Skeletal muscle tissue (tissue), 4 donors: ENCODE measurements around the gene RTCB. TPM values are rescaled to one million over a fixed set of nuclear protein-coding genes. Genes with fewer than 3 reads are reported as not detected.

Experiments used
- H3K27ac ChIP-seq: one replicate; pipeline ENCODE4 v1.7.0; 2013; ENCODE audit warnings: mild to moderate bottlenecking, low read depth, low read length, inconsistent platforms
- H3K27me3 ChIP-seq, 3 donors: one replicate each; pipeline ENCODE4 v1.7.0; 2013; ENCODE audit warnings: low read length in 3 of 3; ENCODE audit not compliant: control insufficient read depth in 3 of 3, insufficient read depth in 3 of 3
- H3K36me3 ChIP-seq, 3 donors: one replicate each; pipeline ENCODE4 v1.7.0; 2013; ENCODE audit warnings: low read length in 3 of 3; ENCODE audit not compliant: control insufficient read depth in 3 of 3, insufficient read depth in 3 of 3
- H3K4me1 ChIP-seq, 3 donors: one replicate each; pipeline ENCODE4 v1.7.0; 2013; ENCODE audit warnings: low read length in 3 of 3, mild to moderate bottlenecking in 3 of 3; ENCODE audit not compliant: control insufficient read depth in 3 of 3, insufficient read depth in 3 of 3
- H3K4me3 ChIP-seq, 3 donors: one replicate each; pipeline ENCODE4 v1.7.0; 2013; ENCODE audit warnings: low read length in 3 of 3
- H3K9ac ChIP-seq, 3 donors: one replicate each; pipeline ENCODE4 v1.7.0; 2013; ENCODE audit warnings: low read length in 3 of 3, mild to moderate bottlenecking in 3 of 3, moderate library complexity in 2 of 3, low read depth in 1 of 3
- H3K9me3 ChIP-seq, 3 donors: one replicate each; pipeline ENCODE4 v1.7.0; 2013; ENCODE audit warnings: low read length in 3 of 3; ENCODE audit not compliant: control insufficient read depth in 3 of 3
- total RNA-seq: library from RNA; depleted of rRNA; stranded (reverse); fragments of >200 nt; gene quantifications from one replicate; pipeline ENCODE4 v1.2.3, GENCODE V29; 2014
- donor health status: Osteomylitis.

Gene RTCB
- 91.3 TPM for total RNA-seq

DNA sequence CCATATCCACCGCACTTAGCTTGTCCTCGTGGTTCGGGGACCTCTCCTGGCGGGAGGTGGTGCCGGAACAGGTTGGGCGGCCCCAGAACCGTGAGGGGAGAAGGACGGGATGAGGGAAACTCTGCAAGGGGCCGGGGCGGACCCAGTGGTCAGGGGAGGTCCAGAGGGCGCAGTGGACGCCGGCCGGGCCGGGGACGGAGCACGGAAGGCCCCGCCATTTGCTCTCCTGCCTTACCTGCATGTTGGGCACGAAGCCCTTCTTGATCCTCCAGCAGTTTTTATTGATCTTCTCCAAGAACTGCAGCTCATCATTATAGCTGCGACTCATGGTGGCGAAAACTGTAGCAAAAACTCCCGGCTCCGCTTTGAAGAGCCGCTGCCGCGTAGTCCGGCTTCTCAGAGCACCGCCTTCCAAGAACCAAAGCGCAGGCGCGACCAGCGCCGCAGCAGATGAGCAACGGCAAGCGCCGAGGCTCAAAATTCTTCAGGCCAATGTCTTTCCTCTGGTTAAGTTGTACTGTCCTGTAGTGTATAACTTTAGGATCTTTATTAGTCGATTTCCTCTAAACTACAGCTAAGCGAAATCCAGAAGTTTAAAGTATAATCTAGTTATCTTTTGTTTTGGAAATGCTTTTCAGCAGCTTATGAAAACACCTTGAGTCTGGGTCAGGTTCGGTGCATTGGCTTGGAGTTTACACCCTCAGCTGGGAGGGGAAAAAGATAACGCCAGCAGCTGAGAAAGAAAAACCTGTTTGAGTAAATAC is at the start of gene RTCB:
TSS of gene RTCB (minus strand) at position 419 of the 764 bp plus-strand sequence. CDS start at position 328, 91 bp downstream.
- H3K9ac ChIP-seq = peak within 1 kb of the TSS; percentile 86 to 94 (median 93)
- H3K9me3 ChIP-seq = no peaks in the 10 kb centered on the region
- H3K27me3 ChIP-seq = no peaks in the 10 kb centered on the region
- H3K27ac ChIP-seq = peak within 1 kb of the TSS; percentile 60
- peak within 1 kb of the TSS; percentile 90 to 98 (median 94) for H3K4me3 ChIP-seq
- peaks cover 7 to 22% (median 20%) of the 10 kb centered on the region in 3 donors for H3K36me3 ChIP-seq
- H3K4me1 ChIP-seq = peaks cover 11 to 24% (median 19%) of the 10 kb centered on the region in 3 donors

DNA sequence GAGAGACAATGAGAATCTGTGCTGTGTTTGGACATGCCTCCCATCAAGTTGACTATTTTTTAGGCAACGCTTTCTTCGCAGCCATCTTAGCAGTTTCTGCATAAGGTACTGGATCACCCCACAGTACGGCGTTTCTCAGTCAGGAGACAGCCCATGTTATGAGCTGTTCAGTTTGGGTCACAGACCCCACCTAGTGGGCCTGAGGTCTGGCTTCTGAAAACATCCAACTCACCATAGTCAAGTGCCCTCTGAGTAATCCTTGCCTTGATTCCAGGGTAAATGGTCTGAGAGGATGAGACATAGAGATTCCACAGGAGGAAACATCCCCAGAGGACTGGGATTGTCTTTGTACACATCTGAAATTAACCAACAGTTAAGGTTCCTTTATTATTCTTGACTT is 45.0 kb upstream of the RTCB start:
- no peaks in the 10 kb centered on the region for H3K9me3 ChIP-seq
- H3K27me3 ChIP-seq = peaks cover 14 to 24% (median 22%) of the 10 kb centered on the region in 3 donors
- H3K4me1 ChIP-seq = no peaks in the 10 kb centered on the region
- no peaks in the 10 kb centered on the region for H3K36me3 ChIP-seq
- no peak overlapping the region for H3K4me3 ChIP-seq
- H3K9ac ChIP-seq = no peak overlapping the region
- H3K27ac ChIP-seq = no peak overlapping the region

DNA sequence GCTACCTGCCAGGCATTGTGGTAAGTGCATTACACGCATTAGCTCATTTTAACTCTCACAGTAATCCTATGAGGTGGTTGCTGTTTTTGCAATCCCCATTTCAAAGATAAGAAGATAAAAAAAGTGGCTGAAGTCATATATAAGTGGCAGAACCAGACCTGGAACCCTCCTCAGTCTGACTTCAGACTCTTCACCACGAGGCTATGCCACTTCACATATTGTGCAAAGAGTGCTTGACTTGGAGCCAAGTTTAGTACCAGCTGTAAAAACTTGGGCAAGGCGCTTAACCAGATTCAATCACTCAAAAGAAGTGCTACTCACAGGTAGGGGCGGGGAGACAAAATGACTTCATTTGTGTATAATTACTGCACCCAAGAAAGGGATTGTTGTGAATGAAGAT is 36.9 kb upstream of the RTCB start:
- Histone ChIP-seq H3K4me3 (no peak overlapping the region), H3K9ac (no peak overlapping the region), H3K36me3 (no peaks in the 10 kb centered on the region), H3K4me1 (no peaks in the 10 kb centered on the region), H3K9me3 (no peaks in the 10 kb centered on the region), H3K27ac (no peak overlapping the region), H3K27me3 (peaks cover 0 to 16% (median 0%) of the 10 kb centered on the region in 3 donors)

DNA sequence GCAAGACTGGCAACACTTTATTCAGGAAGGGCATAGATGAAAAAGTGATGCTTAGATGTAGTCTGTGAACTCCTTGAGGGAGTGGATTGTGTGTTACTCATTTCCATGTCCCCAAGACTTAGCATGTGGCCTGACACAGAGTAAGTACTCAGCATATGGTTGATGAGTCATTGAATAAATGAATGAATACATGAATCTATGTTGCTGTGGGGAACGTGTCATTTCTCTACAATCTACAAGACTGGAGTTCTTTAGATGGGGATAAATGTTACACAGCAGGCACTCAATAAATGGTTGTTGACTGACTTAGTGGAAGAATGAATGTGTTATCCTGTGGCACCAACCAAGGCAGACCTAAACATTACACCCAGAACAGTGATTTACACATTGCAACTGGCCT is 34.3 kb upstream of the RTCB start:
- H3K27me3 ChIP-seq = peaks cover 8 to 22% (median 9%) of the 10 kb centered on the region in 3 donors
- H3K27ac ChIP-seq = no peak overlapping the region
- H3K4me1 ChIP-seq = no peaks in the 10 kb centered on the region
- no peaks in the 10 kb centered on the region for H3K36me3 ChIP-seq
- no peaks in the 10 kb centered on the region for H3K9me3 ChIP-seq
- no peak overlapping the region for H3K9ac ChIP-seq
- no peak overlapping the region for H3K4me3 ChIP-seq

DNA sequence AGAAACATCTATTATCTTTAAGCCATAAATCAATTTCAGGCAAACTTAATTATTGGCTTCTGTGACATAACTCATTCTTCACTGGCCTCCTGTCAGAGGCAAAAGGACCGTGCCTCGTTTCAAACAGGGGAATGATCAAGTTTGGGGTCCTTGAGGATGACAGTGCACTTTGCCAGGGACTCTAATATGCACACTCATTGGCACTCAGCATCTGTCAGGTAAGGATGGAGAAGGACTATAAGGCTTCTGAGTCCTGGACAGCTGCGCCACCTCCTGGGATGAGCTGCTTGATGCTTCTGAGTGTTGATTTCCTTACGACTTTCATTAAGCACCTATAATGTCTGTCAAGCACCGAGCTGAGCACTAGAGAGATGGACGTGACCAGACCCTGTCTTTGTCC is 32.0 kb upstream of the RTCB start:
- no peaks in the 10 kb centered on the region for H3K36me3 ChIP-seq
- H3K27ac ChIP-seq = no peak overlapping the region
- H3K9me3 ChIP-seq = no peaks in the 10 kb centered on the region
- H3K4me3 ChIP-seq = no peak overlapping the region
- H3K9ac ChIP-seq = no peak overlapping the region
- peaks cover 9 to 23% (median 12%) of the 10 kb centered on the region in 3 donors for H3K27me3 ChIP-seq
- no peaks in the 10 kb centered on the region for H3K4me1 ChIP-seq

DNA sequence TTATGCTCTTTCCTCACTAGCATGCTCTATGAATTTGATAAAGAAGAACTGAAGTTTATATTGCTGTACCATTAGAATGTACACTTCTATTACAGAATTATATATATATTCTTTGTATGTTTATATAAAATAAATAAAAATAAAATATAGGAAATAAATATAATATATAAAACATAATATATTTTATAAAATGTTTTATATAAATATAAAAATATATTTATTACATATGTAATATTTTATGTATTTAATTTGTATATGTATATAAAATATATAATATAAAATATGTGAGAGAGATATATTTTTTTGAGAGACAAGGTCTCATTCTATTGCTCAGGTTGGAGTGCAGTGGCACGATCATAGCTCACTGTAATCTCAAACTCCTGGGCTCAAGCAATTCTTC is 18.3 kb upstream of the RTCB start:
- Histone ChIP-seq H3K4me3 (no peak overlapping the region), H3K9ac (no peak overlapping the region), H3K27me3 (peaks cover 0 to 7% (median 6%) of the 10 kb centered on the region in 3 donors), H3K27ac (no peak overlapping the region), H3K36me3 (no peaks in the 10 kb centered on the region), H3K4me1 (no peaks in the 10 kb centered on the region), H3K9me3 (no peaks in the 10 kb centered on the region)

DNA sequence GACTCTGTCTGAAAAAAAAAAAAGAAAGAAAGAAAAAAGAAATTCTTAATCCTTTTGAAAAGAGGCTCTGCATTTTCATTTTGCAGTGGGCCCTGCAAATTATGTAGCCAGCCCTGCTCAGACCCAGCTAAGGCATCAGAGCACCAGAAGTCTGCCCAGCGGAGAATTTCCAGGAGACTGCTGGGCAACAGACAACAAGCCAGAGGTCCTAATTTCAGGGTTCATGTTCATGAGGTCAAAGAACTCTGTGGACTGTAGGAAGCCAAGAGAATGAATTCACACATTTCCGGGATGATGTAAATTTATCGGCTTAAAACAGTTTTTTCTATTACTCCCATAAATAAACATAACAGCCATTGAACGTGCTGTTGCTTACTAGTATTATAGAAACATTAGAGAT is 14.8 kb upstream of the RTCB start:
- Histone ChIP-seq H3K4me1 (no peaks in the 10 kb centered on the region), H3K9ac (no peak overlapping the region), H3K36me3 (no peaks in the 10 kb centered on the region), H3K4me3 (no peak overlapping the region), H3K27ac (no peak overlapping the region), H3K9me3 (no peaks in the 10 kb centered on the region), H3K27me3 (peaks cover 4 to 18% (median 17%) of the 10 kb centered on the region in 3 donors)

DNA sequence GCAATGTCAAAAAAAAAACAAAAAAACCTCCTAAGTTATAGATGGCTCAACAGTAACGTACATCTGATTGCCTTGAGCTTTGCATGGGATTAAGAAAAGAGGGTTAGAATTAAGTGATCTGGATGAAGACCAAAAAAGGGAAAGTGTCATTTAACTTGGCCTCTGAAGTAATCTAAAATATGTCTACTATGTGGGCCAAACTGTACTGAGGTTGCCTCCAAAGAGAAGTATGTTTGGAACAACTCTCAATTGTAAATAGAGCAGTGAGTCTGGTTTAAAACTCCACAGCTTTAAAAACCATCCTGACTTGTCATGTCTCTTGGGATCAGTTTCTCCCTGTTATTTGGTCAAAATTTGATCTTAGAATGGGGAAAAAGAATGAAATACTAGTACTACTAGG is 11.6 kb upstream of the RTCB start:
- peaks cover 4 to 23% (median 18%) of the 10 kb centered on the region in 3 donors for H3K27me3 ChIP-seq
- no peaks in the 10 kb centered on the region for H3K9me3 ChIP-seq
- no peak overlapping the region for H3K9ac ChIP-seq
- no peak overlapping the region for H3K4me3 ChIP-seq
- H3K27ac ChIP-seq = no peak overlapping the region
- no peaks in the 10 kb centered on the region for H3K4me1 ChIP-seq
- no peaks in the 10 kb centered on the region for H3K36me3 ChIP-seq

DNA sequence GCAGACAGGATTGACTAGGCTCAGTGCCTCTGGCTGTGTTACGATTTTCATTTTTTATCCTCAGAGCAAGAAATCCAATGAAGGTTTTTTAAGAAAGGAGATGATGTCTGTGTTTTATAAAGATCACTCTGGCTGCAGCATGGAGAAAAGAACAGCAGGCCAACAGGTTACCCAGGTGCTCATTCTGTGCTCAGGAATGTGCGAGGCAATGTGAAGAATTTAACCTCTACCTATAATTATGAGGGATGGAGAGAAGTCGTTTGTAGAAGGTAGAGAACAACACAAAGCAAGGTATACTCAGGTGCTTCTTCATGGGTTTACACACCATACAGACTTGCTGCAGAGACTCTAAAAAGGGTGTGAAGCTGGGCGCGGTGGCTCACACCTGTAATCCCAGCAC is 10.0 kb upstream of the RTCB start:
- Histone ChIP-seq H3K9me3 (no peaks in the 10 kb centered on the region), H3K27me3 (peaks cover 10 to 25% (median 15%) of the 10 kb centered on the region in 3 donors), H3K4me1 (no peaks in the 10 kb centered on the region), H3K4me3 (no peak overlapping the region), H3K27ac (no peak overlapping the region), H3K9ac (no peak overlapping the region), H3K36me3 (no peaks in the 10 kb centered on the region)

DNA sequence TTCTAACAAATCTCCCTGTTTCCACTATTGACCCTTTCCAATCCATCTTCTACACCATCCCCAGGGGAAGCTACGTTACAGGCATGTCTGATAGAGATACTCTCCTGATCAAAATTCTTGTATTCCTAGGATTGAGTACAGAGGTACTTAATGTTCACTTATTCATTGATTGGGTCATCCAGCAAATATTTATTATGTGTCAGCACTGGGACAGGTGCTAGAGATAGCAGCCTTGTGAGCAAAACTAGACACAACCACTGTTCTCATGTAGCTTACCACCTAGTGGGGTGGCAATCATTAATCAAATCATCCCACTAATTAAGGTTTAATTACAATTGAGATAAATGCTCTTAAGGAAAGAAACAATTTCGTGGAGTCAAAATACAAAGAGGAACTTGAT is 9.4 kb upstream of the RTCB start:
- H3K4me3 ChIP-seq = no peak overlapping the region
- H3K4me1 ChIP-seq = no peaks in the 10 kb centered on the region
- no peaks in the 10 kb centered on the region for H3K36me3 ChIP-seq
- no peak overlapping the region for H3K9ac ChIP-seq
- peaks cover 10 to 25% (median 15%) of the 10 kb centered on the region in 3 donors for H3K27me3 ChIP-seq
- H3K27ac ChIP-seq = no peak overlapping the region
- no peaks in the 10 kb centered on the region for H3K9me3 ChIP-seq
